Measurements from ENCODE around the gene PCBD1. TPM values are rescaled to one million over a fixed set of nuclear protein-coding genes. Genes with fewer than 3 reads are reported as not detected.
A peak's percentile ranks its signal among the peaks of the same experiment; 100 is the strongest.

Gene PCBD1
- total RNA-seq, 1 donor, result 26.8 TPM

DNA sequence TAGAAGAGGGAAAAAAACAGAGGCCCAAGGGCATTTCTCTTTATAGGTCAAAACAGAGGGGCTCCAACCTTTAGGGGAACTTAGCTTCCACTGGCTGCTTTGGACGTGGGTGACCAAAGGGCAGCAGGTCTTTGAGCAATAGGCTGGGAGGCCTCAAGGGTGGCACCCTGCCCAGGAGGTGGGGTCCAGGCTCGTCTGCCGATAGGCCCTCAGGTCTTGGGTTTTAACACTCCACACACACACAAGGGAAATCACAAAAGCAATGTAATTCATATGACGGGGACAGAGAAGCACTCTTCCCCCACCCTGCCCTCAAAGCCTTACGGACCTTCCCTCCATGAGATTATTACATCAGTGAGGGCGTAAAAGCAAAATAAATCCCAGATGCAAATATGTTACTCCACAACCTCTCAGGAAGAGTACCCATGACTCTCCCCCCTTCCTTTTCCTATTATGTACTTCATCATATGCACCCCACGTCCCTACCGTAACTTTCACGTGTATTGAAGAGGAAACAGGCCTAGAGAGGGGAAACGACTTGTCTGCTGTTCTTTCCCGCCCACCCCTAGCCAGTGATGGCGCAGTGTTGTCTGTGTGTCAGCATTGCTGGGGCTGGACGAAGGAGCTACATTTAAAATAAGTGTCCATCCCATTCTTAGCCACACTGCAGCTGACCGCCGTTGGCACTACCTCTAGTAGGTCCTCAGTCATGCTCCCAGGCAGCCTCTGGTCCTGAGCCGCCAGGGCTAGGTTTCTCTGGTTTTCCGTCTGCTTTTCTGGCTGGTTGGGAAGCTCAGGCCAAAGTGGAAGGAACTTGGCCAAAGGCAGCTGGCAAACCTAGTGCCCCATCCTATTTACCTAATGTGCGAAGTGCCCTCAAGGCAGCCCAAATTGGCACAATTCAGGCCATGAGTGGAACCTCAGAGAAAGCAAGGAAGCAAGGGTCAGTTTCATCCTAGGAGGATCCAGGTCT lies 2.1 kb downstream of the PCBD1 start:
- no peak overlapping the region for H3K4me3 ChIP-seq (ENCODE audit: low read depth, low read length)
- TF ChIP-seq CTCF (IDR thresholded peaks at IDR 0.05; ENCODE audit: insufficient read depth, low read depth, low read length), result no peak
- DNase-seq (ENCODE audit: low read depth), result no peak

DNA sequence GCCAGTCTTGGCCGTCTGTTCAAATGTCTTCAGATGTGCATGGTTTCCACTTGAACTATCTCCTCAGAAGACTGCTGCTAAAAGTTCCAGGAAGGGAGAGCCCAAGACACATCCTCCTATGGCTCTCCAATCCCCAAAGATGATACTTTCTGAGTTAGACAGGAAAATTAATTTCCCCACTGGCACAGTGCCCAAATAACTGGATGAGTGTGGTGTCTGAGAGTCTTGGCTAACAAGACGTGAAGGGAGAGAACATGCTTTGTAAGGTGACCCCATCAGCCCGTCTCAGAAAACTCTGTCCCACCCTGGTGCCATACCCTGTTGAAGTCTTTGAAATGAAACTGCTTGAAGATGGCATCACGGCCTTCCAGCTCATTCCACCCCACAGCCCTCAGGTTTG lies 2.9 kb downstream of the PCBD1 start:
- DNase-seq (ENCODE audit: low read depth), result no peak
- H3K4me3 ChIP-seq (ENCODE audit: low read depth, low read length), result no peak overlapping the region
- no peak for TF ChIP-seq CTCF (IDR thresholded peaks at IDR 0.05; ENCODE audit: insufficient read depth, low read depth, low read length)

DNA sequence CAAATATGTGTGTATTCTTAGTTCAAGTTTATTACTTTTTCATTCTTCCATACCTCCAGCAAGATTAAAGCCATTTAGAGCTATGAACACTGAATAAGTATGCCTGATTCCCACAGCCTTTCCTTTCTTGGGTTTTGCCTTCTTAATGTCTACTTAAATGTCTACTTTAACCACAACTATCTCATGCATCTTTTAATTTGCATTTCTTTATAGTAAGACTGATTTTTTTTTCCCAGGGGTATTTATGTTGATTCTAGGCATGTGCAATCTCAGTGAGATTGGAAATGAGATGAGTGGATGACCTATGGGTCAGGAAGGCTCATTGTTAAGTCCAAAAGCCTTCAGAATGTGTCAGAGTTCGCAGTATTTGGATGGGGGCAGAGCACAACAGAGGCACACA lies 3.6 kb downstream of the PCBD1 start:
- no peak for TF ChIP-seq CTCF (IDR thresholded peaks at IDR 0.05; ENCODE audit: insufficient read depth, low read depth, low read length)
- H3K4me3 ChIP-seq (ENCODE audit: low read depth, low read length), result no peak overlapping the region
- no peak for DNase-seq (ENCODE audit: low read depth)

DNA sequence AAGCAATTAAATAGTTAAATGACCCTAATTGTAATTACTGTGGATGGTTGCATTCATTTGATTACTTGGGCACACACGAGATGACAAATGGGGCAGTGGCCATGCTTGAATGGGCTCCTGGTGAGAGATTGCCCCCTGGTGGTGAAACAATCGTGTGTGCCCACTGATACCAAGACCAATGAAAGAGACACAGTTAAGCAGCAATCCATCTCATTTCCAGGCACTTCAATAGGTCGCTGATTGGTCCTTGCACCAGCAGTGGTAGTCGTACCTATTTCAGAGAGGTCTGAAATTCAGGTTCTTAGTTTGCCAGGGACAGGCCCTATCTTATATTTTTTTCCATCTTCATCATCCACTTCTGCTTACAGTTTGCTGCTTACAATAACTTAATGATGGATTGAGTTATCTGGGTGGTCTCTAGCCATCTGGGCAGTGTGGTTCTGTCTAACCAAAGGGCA lies 8.3 kb downstream of the PCBD1 start:
- DNase-seq (ENCODE audit: low read depth), result peak; percentile 85
- peak; percentile 90 for TF ChIP-seq CTCF (IDR thresholded peaks at IDR 0.05; ENCODE audit: insufficient read depth, low read depth, low read length)
- no peak overlapping the region for H3K4me3 ChIP-seq (ENCODE audit: low read depth, low read length)

- DNase-seq (ENCODE audit: low read depth), result no peak
- no peak for TF ChIP-seq CTCF (IDR thresholded peaks at IDR 0.05; ENCODE audit: insufficient read depth, low read depth, low read length)
- no peak overlapping the region for H3K4me3 ChIP-seq (ENCODE audit: low read depth, low read length)
Observed at GRCh38 chr10:70879207-70879606, 9.2 kb downstream of the PCBD1 start.

GRCh38 chr10:70874061-70874460 lies 14.3 kb downstream of the PCBD1 start:
- H3K4me3 ChIP-seq (ENCODE audit: low read depth, low read length), result no peak overlapping the region
- DNase-seq (ENCODE audit: low read depth), result no peak
- no peak for TF ChIP-seq CTCF (IDR thresholded peaks at IDR 0.05; ENCODE audit: insufficient read depth, low read depth, low read length)
